DMS53 (cell line): ENCODE measurements around the gene ABCC9.

Experiments used
- DNase-seq: peaks from one replicate; lab custom pipeline; 2025; lab: John Stamatoyannopoulos, UW

Gene ABCC9

GRCh38 chr12:21879312-21879711 is 61.9 kb downstream of the ABCC9 start:
- DNase-seq = no peak

DNA sequence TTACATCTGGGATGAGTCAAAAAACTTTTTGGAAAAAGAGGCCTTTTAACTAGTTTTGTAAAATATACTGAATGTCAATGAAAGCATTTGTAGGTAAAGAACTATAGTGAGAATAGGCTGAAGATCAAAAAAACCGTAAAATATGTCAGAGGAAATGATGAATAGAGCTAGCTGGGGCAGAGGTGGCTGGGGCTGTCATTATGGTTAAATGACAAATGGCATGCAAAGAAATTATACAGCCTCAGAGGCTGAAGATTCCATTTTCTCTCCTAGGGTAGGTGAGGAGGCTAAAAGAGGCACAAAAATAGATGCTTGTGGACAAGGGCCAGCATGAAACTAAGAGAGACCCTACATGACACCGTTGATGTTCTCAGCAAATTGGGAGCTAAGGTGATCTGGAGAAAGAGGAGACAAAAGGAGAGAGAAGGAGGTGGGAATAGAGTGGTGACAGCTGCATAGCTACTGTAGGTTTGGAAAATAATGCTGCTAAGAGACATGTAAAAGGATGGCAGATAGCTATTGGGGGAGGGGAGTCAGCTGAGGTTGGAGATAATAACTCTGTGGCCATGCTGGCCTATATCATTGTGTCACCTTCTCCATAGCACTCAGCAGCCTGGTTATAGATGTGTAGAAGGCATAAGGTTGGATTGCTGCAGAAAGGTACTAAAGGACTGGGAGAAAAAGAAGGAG is 63.8 kb downstream of the ABCC9 start:
- DNase-seq = no peak

- DNase-seq = peak; percentile 27
These were observed 75.4 kb downstream of the ABCC9 start for GRCh38 chr12:21865846-21866245.

DNA sequence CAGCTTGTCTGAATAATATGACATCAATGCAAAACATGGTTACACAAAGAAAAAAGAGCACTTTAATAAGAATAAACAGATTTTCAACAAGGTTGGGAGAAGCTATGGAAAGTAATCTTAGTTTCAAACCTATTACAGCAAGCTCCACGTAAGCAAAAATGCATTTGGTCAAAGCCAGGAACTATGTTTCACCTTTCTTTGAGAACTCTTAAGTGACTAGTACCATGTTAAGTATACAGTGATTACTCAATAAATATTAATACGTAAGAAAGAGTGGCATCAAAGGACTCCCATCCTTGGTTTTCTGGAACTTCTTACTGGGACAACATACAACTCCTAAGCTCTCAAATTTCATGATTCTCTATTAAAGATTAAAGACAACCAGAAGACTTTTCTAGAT is 80.7 kb downstream of the ABCC9 start:
- no peak for DNase-seq

GRCh38 chr12:21860128-21860527 is 81.1 kb downstream of the ABCC9 start:
- no peak for DNase-seq

- DNase-seq = no peak
These were observed 89.0 kb downstream of the ABCC9 start for GRCh38 chr12:21852251-21852650.

DNA sequence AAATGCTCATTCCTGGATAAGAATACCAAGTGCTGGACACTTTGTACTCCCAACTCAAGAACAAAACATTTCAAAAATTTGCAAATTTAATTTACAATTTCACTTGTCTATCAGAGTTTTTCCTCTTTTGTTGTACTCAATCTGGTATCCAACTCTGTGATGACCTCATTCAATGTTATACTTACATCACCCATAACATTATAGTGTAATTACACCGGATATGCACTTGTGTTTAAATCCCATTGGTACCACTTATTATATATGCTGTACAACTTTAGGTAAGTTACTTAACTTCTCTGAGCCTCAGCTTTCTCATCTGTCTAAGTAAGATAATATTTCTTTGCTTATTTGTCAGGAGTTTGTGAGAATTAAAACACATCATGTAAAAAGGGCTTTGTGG is 90.1 kb downstream of the ABCC9 start:
- DNase-seq = no peak

DNA sequence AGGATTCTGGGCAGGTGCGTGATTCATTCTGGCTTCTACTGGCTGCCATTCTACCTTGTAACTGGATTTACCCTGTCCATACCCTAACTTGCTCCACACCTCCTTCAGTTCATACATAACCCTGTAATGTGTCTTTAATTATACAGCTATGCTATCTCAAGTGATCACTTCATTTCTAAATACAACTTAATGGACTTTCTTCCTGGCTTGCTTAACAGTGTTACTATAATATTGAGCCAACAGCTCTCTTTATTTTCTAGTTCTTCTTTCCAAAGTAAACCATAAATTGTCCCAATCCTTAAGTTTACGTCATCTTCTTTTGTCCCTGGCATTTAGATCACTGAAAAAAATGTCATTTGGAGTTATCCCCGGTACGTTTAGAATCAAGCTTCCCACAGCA is 90.8 kb downstream of the ABCC9 start:
- DNase-seq = no peak

DNA sequence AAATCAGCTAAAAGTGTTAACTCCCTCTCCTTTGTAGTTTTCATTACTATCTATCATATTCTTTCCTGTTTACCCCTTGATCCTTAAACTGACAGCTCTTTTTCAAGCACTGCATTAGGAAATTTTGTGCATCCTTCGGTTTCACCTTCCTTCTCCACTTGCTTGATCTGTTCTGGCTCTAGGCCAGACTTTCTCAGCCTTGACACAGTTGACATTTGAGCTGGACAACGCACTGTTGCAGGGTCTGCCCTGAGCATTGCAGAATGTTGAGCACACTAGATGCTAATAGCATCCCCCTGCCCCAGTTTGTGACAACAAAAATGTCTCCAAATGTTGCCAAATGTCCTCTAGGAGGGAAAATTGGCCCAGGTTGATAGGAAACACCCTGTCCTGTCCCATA is 91.3 kb downstream of the ABCC9 start:
- DNase-seq = peak; percentile 17

DNA sequence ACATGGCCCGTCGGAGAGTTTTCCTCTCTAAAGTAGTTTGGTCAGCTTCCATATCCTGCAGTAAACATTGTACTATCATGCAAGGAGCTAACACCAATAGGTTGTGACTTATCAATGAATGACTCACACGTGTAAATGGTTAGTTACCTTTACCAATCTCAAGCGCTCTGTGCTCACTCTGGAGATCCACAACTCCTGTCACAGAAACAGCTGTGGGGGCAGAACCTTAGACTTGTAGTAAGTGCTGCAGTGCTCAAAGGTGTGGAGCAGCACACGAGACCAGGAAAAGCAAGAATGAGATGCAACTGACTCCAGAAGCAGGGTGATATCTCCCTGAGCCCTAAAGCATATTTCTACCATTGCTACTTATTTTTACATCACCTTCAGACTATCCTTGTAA is 93.0 kb downstream of the ABCC9 start:
- DNase-seq = no peak

- DNase-seq = no peak
These were observed 97.4 kb downstream of the ABCC9 start for GRCh38 chr12:21843795-21844194.

DNA sequence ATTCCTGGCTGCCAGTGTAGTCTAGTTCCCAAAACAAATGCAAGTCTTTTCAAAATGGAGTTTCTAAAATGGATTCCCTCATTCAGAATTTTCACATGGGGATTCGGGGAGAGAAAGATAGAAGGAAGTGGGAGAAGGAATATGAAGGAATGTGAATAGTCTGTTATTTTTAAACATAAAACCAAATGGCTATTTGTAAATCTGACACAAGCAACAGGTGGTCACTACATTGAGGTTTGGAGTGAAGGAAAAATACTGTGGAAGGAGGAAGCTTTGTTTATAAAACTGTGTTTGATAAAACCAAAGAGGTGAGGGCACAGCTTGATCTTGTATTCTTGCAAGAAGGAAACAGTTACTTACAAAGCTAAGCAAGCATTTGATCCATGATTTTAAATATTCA is 101.5 kb downstream of the ABCC9 start:
- no peak for DNase-seq

DNA sequence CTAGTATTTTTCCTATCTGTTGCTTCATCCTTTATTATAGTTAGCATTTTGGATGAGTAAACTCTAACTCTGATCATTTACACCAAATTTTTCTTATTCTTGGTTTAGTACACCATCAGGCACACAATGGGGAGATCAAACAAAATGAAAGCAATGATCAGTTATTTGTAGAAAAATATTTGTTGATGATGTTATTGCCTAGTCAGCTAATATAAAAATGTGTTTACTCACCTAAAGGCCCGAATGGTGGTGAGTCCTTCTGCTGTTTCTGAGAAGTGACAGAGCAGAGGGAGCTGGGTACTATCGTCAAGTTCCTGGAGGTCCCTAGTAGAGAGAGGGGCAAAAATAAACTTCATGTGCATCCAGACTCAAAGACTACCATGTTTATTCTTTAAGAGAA is 103.4 kb downstream of the ABCC9 start:
- DNase-seq = no peak

GRCh38 chr12:21831791-21832344 is 109.4 kb downstream of the ABCC9 start:
- no peak for DNase-seq

DNA sequence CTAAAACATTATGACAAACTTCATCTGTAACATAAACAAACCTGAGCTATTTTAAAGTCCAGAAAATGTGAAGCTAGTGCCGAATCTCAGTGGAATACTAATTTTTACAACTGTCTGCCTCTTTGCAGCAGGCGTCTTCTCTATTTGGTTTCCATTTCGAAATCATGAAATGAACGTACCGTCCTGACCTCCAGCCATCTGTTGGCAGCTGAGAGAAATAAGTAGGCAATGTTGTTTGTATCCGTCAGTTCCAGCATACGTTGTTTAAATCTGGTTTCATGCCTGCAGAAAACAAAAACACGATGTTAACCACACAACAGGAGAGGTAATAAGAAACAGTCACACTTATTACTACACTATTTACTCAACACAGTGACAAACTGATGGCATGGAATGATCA is 112.4 kb downstream of the ABCC9 start:
- DNase-seq = no peak

DNA sequence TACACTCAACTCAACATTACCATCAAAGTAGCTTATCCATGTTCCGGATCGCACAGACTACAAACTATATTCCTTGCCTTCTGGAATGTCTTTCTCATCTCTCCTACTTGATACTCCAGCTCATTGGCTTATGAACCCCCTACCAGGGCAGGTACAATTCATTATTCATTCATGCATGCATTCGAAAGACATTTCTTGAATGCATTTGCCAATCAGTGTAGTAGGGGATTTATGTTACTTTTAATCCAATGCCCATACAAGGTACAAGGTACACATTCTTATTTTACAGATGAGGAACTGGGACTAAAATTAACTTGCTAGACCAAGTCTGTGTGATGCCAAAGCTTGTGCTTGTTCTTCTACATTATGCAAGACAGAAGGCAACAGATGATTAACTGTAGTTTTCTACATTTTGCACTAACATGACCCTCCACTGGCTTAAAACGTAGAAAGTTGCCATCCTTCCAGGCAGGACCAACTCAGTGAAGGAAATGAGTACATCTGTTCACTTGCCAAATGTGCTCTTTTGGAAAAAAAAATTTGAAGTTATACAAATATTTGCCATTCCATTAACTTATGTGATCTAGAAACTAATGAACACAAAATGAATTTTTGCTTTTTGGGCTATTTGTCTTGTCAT is 113.0 kb downstream of the ABCC9 start:
- no peak for DNase-seq

DNA sequence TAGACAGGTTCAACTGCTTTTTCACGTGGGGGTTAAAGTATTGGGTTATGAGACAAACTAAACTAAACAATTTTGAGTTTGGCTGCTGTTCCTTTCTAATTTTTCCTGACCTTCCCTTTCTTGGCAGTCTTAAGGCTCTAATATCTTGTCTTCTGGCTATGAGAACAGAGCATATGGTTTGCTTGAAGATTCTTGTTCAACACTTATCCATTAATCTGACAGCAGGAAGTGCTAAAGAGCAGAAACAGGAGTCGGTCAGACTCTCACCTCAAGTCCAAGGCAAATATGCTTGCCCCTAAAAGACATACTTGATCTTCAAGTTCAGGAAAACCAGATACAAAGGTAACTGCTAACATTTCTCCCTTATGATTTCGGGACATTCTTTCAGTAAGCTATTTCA is 114.1 kb downstream of the ABCC9 start:
- peak; percentile 33 for DNase-seq

DNA sequence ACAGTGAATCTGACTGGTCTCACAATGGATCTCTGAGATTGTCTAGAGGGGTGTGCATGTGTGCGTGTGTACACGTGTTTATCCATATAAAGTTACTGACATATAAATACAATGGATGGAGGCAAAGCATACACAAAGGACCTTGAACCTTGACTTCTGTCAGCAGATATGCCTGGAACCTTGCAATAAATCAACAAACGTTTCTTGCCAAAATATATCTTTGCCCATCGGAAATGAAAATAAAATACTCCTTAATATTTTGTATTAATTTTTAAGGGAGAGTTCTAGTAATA is 114.7 kb downstream of the ABCC9 start:
- no peak for DNase-seq

DNA sequence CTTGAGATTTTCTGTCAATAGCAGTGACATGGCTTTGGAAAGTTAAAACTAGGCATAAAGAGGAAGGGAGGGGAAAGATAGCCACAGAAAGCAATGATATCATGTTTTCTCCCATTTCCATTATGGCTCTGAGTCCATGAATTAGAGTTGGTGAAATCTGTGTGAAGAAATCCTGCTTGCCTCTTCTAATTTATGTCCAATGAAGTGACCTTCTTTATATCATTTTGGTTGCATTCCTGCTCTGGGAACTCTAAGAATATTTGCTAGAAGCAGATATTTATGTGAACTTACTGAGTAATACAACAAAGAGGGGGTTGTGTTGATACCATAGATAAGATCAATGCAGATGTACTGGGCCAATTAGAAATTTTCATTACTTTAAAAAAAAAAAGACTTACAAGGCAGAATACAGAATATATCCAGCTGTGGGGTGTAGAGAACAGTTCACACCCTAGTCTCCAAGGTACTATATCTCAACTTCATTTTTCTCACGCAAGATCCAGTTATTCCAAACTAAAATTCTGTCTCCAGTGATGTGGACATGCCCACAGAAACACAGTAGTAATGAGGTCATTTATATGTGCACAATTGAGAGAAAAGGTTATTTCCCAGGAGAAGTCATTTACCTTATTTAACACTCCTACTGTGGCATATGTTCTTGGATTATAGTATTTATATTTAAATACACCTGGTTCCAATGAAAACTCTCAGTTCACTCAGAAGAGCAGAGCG is 115.2 kb downstream of the ABCC9 start:
- DNase-seq = no peak

- no peak for DNase-seq
These were observed 117.6 kb downstream of the ABCC9 start for GRCh38 chr12:21823581-21823980.

DNA sequence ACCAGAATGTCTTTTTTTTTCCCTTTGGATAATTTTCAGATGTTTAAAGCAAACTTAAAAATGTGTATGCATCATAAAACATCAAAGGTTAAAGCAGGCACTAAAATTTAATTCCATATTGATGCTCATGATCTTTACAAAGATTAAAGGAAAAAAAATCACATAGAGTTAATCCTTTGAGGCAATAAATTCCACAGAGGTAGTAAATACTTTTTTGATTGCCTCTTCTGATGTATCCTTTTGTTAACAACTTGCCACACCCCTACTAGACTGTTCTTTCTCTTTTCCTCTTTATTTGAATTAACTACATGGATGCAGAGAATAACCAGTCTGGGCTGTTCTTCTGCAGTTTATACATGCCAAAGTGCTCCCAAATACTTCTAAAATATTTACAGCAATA is 121.5 kb downstream of the ABCC9 start:
- DNase-seq = no peak

- no peak for DNase-seq
These were observed 122.0 kb downstream of the ABCC9 start for GRCh38 chr12:21819236-21819635.

GRCh38 chr12:21818627-21819026 is 122.6 kb downstream of the ABCC9 start:
- no peak for DNase-seq
